Left cardiac atrium (tissue), 4 donors: Measurements from ENCODE around the gene CDH13. TPM values are rescaled to one million over a fixed set of nuclear protein-coding genes. Genes with fewer than 3 reads are reported as not detected.

Source experiments
- ATAC-seq, 2 donors: fragments of 200-7000 bp; cut with Tn5 transposase; one replicate each; pipeline ENCODE4 v1.9.1; 2020; ENCODE audit warnings: mild to moderate bottlenecking in 2 of 2, moderate library complexity in 2 of 2
- DNase-seq: peaks from one replicate; pipeline ENCODE4 v3.0.0-alpha.2; 2020
- intact Hi-C, 2 donors: fragments of 100-400 bp; cut with DNase I; formaldehyde crosslinking; loops; one replicate each; pipeline versions ENCODE4 v1.14.1 to v1.15.1; 2022 to 2023
- total RNA-seq, 2 donors: library from RNA; stranded (reverse); fragmentation: NEBNext Ultra II Directional; extraction: Animal tissue kit (Norgen Biotek cat#: 25700); gene quantifications; one replicate each; pipeline ENCODE4 v1.2.1, GENCODE V29; 2021
- donor health status: DM: no; HTN: yes; CAD: no.
- donor health status: DM: no; HTN: yes; CAD: no; lungs with severe emphysema.
- donor health status: DM: yes; HTN: yes; CAD: no.
- donor health status: Dilated cardiomyopathy.

CDH13 gene
- total RNA-seq, 2 donors from 2014 or later: 68.6 to 100 TPM

DNA sequence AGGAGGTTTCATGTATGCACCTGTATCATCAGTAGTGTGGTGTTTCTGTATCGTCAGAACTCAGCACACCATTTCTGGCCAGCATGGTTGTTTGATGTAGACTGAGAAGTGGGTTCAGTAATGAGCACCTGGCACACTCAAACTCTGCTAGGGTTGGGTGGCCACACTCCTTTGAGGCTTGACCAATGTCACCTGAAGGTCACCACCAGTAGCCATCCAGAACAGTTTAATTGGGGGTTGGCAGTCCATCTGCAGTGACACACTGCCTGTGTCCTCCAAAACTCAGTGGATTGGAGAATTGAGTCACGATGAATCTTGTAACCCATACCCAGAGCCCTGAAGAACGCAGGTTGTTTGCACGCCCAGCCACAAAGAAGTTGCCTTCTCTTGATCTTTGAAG, 1094.2 kb downstream of the CDH13 start:
- ATAC-seq: no peak
- intact Hi-C loops: loop anchor here in 1 of 2 donors (10.0 kb wide), 1 partner anchor 64 kb away; no protein-coding TSS in a partner anchor
- DNase-seq: no peak

- ATAC-seq (no peak), DNase-seq (no peak)
- intact Hi-C loops: loop anchor here in 1 of 2 donors (10.0 kb wide), 1 partner anchor 63 kb away; no protein-coding TSS in a partner anchor
These were observed 1094.9 kb downstream of the CDH13 start for GRCh38 chr16:83721676-83722075.

GRCh38 chr16:83722456-83723183, 1095.9 kb downstream of the CDH13 start:
- intact Hi-C loops: loop anchor here in 1 of 2 donors (10.0 kb wide), 1 partner anchor 62 kb away; no protein-coding TSS in a partner anchor
- DNase-seq (no peak), ATAC-seq (no peak)

GRCh38 chr16:83723244-83723643, 1096.5 kb downstream of the CDH13 start:
- DNase-seq (no peak), ATAC-seq (no peak)
- intact Hi-C loops: loop anchor here in 1 of 2 donors (10.0 kb wide), 1 partner anchor 62 kb away; no protein-coding TSS in a partner anchor

- intact Hi-C loops: loop anchor here in 1 of 2 donors (10.0 kb wide), 1 partner anchor 61 kb away; no protein-coding TSS in a partner anchor
- ATAC-seq: no peak
- DNase-seq: no peak
These were observed 1097.1 kb downstream of the CDH13 start for GRCh38 chr16:83723901-83724300.

DNA sequence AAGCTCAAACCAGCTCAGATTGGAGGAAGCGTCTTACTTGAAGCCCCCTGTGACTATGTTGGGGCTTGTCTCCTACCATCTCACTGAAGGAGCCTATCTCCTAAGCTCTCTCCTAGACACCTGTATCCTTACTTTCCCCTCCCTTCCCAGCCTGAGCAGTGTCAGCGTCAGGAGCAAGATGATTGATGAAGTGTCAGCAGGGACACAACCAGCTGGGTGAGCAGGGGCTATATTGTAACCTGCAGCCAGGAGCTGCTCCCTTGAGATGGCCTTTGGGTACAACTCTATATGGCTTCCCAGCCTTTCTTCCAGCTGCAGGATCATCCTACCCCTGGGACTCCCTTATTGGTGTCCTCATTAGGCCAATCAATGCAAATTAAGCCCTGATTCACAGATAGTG, 1097.8 kb downstream of the CDH13 start:
- DNase-seq (no peak), ATAC-seq (no peak)
- intact Hi-C loops: loop anchor here in 1 of 2 donors (10.0 kb wide), 1 partner anchor 60 kb away; no protein-coding TSS in a partner anchor

DNA sequence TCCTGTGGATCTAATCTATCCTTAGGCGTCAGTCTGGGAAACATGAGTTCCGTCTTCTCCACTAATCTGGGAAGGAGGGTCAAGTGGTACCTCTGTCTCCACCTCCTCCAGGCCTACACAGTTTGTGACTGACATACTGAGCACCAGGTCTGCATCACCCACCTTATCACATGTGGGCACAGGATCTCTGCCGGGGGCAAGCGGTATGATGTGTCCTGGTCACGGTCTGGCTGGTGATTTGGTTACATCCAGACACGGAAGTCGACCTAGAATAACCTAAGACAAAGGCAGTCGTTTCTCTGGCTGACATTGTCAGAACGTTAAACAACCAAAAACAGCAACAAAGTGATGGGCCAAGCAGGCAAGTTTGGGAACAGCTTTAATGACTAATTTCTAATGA, 1098.5 kb downstream of the CDH13 start:
- intact Hi-C loops: loop anchor here in 1 of 2 donors (10.0 kb wide), 1 partner anchor 59 kb away; no protein-coding TSS in a partner anchor
- ATAC-seq (no peak), DNase-seq (no peak)

DNA sequence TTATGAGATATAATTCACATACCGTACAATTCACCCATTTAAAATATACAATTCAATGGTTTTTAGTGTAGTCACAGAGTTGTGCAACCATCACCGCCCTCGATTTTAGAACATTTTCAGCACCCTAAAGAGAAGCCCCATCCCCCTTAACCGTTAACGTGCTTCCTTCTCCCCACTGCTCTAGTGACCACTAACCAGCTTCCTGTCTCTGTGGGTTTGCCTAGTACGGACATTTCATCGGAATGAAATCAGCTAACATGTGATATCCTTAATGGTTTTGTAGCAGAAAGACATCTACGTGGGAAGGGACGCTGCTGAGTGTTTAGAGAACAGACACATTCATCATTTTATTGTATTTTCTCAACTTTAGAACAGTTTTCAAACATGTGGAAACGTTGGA, 1100.2 kb downstream of the CDH13 start:
- ATAC-seq: peak; percentile 38
- no peak for DNase-seq
- intact Hi-C loops: loop anchor here in 1 of 2 donors (10.0 kb wide), 1 partner anchor 58 kb away; no protein-coding TSS in a partner anchor

DNA sequence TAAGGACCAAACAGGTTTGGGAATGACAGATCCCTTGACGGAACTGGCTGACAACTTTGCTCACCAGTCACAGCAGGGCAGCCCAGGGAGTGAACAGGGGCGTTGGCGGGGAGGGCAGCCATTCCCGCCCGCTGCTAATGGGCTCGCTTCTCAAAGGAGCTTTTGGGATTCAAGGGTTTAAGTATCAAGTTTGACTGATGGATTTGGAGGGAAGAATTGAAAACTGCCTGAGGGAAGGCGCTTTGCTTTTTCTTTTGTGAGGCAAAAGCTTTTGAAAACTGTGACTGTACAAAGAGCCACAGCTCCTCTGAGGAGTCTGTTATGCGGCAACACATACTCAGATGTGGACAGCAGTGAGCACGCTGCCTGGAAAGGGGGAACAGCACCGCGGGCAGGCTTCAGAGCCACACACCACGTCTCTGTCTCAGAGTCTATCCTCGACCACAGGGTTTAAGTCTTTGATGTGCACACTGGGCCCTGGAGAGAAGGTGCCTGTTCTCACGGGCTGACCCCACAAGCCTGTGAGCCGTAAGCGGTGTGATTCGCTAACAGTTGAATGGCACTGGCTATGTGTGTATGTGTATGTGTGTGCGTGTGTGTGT, 1101.1 kb downstream of the CDH13 start:
- no peak for DNase-seq
- intact Hi-C loops: loop anchor here in 1 of 2 donors (10.0 kb wide), 1 partner anchor 57 kb away; no protein-coding TSS in a partner anchor
- ATAC-seq: no peak

- intact Hi-C loops: loop anchor here in 1 of 2 donors (10.0 kb wide), 1 partner anchor 56 kb away; no protein-coding TSS in a partner anchor
- no peak for DNase-seq
- ATAC-seq: no peak
These were observed 1101.7 kb downstream of the CDH13 start for GRCh38 chr16:83728492-83728891.

DNA sequence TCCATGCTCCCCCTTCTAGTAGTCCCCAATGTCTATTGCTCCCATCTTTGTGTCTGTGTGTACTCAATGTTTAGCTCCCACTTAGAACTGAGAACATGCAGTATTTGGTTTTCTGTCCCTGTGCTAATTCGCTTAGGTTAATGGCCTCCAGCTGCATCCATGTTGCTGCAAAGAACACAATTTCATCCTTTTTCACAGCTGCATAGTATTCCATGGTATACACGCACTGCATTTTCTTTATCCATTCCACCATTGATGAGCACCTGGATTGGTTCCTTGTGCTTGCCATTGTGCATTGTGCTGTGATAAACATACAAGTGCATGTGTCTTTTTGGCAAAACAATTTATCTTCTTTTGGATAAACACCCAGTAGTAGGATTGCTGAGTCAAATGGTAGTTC, 1104.0 kb downstream of the CDH13 start:
- ATAC-seq: no peak
- DNase-seq: no peak
- intact Hi-C loops: no loop called here

GRCh38 chr16:83732536-83732935, 1105.8 kb downstream of the CDH13 start:
- DNase-seq (no peak), ATAC-seq (no peak)
- intact Hi-C loops: no loop called here

GRCh38 chr16:83733301-83733700, 1106.5 kb downstream of the CDH13 start:
- no peak for DNase-seq
- intact Hi-C loops: no loop called here
- ATAC-seq: no peak

- intact Hi-C loops: no loop called here
- ATAC-seq (no peak), DNase-seq (no peak)
These were observed 1107.4 kb downstream of the CDH13 start for GRCh38 chr16:83734136-83734535.

- no peak for ATAC-seq
- no peak for DNase-seq
- intact Hi-C loops: no loop called here
These were observed 1111.1 kb downstream of the CDH13 start for GRCh38 chr16:83737729-83738354.

DNA sequence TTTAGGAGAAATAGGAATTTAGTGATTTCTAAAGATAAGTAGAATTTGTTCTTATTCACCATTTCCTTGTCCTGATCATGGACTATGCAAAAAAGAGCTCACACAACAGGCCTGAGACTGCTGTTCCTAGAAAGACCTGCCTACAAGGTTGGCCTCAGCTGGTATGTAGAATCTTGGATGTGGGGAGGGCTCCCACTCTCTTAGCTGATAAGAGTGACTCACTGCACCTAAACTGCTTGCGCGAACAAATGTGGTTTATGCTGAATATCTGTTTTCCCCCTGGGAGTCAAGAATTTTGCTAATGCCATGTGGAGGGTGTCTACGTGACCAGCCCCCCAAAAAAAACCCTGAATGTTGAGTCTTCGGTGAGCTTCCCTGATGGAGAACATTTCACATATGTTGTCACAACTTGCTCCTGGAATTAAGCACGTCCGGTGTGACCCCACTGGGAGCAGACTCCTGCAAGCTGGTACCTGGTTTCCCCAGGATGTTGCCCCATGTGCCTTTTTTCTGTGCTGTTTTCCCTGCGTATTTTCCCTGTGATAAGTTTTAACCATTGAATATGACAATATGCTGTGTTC, 1112.2 kb downstream of the CDH13 start:
- no peak for DNase-seq
- no peak for ATAC-seq
- intact Hi-C loops: no loop called here

DNA sequence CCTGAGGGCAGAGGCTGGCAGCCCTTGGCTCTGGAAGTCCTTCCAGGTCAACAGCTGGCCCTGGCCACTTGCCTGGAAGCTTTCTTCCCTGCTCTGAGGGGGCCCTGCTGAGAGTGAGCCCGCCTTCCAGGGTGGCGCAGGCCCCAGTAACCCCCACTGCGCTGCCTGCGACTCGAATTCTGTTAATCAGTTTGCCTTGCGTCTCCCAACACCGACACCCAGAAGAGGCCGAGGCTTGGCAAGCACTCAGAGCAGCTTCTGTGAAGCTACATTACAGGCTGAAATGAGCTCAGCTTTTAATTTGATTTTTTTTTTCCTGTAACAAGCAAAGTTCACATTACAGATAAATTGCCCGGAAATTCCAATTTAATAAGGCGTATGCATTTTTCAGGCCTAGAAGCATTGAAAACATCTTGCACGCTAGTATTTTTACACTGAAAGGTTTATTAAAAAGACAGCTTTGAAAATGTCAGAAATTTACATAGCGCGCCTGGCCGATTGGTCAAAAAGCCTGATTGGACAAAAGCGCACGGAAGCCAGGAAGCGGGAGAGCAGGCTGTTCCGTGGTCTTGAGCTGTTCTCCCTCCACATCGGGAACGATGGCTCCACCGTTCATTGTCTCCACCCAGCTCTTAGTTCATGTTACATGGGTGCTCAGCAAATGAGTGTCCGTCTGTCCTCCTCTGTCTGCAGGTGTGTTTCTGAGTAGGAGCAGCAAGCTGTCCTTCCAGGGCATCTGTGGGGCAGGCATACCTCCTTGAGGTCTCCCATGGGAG, 1115.5 kb downstream of the CDH13 start:
- ATAC-seq (no peak), DNase-seq (no peak)
- intact Hi-C loops: no loop called here

DNA sequence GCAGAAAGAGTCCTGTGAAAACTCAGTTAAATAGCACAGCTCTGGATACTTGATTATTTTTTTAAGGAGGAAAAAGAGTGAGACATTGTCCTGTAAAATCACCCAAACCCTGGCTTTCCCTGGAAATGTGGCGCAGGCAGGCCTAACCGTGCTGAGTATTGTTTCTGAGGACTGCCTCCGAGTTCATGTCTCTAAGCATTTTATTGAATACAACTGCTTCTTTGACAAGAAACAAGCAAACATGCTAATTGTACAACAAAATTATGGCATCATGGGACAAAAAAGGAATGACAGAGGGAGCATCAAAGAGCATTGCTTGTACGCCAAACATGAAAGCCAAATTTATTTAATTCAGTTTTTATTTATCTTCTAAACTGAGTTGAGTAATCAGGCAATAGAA, 1116.5 kb downstream of the CDH13 start:
- intact Hi-C loops: no loop called here
- DNase-seq: no peak
- no peak for ATAC-seq

DNA sequence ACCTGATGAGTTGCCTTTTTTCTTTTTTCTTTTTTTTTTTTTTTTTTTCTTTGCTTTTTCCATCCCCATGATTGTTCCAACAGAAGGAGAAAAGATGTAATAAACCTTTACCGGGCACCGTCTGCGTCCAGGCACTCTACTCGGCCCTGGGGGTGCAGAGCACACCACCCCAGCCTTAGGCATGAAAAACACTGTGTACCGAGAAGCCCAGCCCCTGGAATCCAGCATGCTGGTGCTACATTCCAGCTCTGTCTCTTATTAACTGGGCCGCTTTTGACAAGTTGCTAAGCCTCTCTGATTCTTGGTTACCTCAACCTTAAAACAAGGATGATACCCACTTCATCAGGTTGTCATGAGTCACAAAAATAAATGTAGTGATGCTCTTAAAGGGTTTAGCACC, 1117.0 kb downstream of the CDH13 start:
- intact Hi-C loops: no loop called here
- no peak for DNase-seq
- no peak for ATAC-seq
